Progenitor cell of endocrine pancreas (in vitro differentiated cells): ENCODE data around the gene RUVBL1. TPM values are rescaled to one million over a fixed set of nuclear protein-coding genes. Genes with fewer than 3 reads are reported as not detected.

Source experiments
- DNase-seq: peaks from one replicate; pipeline ENCODE4 v3.0.0; 2021; ENCODE audit warnings: low spot score; ENCODE audit not compliant: unreplicated experiment
- H3K27ac Mint-ChIP-seq: 2 replicates; pipeline ENCODE4 v1.8.0; 2021; ENCODE audit warnings: mild to moderate bottlenecking, moderate library complexity, mixed read lengths
- H3K27me3 Mint-ChIP-seq: 2 replicates; pipeline ENCODE4 v1.8.0; 2021; ENCODE audit warnings: mixed read lengths
- H3K36me3 Mint-ChIP-seq: 2 replicates; pipeline ENCODE4 v1.8.0; 2022; ENCODE audit warnings: mixed read lengths; ENCODE audit not compliant: insufficient read depth
- H3K4me1 Mint-ChIP-seq: 2 replicates; pipeline ENCODE4 v1.8.0; 2021; ENCODE audit warnings: low read depth, mixed read lengths
- H3K4me3 Mint-ChIP-seq: 2 replicates; pipeline ENCODE4 v1.8.0; 2021; ENCODE audit warnings: low read depth, mild to moderate bottlenecking, moderate library complexity, mixed read lengths
- H3K9me3 Mint-ChIP-seq: 2 replicates; pipeline ENCODE4 v1.8.0; 2021; ENCODE audit warnings: low read depth, mixed read lengths
- total RNA-seq: library from RNA; stranded (reverse); gene quantifications from 2 replicates; pipeline ENCODE4 v1.2.1, GENCODE V29; 2021
- TF ChIP-seq, protein P1 (sequence below): fragments of 200-600 bp; sonication (generic); IDR thresholded peaks from one replicate; pipeline ENCODE4 v1.5.0; 2021; ENCODE audit warnings: antibody characterized with exemption, mild to moderate bottlenecking; ENCODE audit not compliant: unreplicated experiment

The RUVBL1 gene
- total RNA-seq, 1 donor from 2014 or later, result 53.6 TPM

DNA sequence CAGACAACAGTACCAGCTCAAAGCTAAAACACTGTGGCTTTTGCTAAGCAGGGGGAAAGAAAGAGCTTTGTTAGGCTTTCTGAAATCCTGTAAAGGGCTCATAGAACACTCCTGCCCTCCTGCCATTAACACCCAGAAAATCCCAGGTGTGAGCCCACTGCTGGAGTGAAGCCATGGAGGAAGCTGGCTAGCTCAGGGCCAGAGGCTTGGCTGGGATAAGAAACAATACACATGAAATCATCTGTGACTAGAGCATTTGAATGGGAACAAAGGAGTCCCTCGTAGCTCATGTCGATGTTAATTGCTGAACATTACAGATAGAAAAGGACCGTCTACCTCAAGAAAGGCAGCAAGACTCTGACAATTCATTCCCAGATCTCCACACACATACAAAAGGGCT lies 23.5 kb downstream of the RUVBL1 start:
- TF ChIP-seq, protein P1, sequence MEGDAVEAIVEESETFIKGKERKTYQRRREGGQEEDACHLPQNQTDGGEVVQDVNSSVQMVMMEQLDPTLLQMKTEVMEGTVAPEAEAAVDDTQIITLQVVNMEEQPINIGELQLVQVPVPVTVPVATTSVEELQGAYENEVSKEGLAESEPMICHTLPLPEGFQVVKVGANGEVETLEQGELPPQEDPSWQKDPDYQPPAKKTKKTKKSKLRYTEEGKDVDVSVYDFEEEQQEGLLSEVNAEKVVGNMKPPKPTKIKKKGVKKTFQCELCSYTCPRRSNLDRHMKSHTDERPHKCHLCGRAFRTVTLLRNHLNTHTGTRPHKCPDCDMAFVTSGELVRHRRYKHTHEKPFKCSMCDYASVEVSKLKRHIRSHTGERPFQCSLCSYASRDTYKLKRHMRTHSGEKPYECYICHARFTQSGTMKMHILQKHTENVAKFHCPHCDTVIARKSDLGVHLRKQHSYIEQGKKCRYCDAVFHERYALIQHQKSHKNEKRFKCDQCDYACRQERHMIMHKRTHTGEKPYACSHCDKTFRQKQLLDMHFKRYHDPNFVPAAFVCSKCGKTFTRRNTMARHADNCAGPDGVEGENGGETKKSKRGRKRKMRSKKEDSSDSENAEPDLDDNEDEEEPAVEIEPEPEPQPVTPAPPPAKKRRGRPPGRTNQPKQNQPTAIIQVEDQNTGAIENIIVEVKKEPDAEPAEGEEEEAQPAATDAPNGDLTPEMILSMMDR, result no peak
- Mint-ChIP-seq H3K27ac (no peak overlapping the region), H3K4me1 (peaks cover 13% of the 10 kb centered on the region), H3K9me3 (no peaks in the 10 kb centered on the region), H3K4me3 (no peak overlapping the region), H3K36me3 (peaks cover 41% of the 10 kb centered on the region), H3K27me3 (no peaks in the 10 kb centered on the region)
- DNase-seq, result no peak

DNA sequence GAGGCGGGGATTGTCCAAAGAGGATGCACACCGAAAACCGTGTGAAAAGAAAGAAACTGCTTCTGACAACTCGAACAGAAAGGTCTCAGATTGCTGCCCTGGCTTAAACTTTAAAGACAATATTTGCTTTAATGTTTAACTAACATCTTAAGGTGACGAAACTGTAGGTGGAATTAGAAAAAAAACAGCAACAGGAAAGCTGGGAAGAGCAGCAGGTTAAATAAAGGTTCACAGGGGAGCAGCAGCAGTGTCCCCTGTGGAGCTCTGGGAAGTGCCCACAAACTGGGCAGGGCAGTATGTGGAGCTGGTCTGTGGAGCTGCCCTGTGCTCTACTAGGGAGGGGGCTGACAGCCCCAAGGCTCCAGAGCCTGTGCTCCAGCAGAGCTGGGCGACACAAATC lies 25.4 kb downstream of the RUVBL1 start:
- DNase-seq, result no peak
- H3K27me3 Mint-ChIP-seq, result no peaks in the 10 kb centered on the region
- H3K27ac Mint-ChIP-seq, result no peak overlapping the region
- TF ChIP-seq, protein P1, result no peak
- peaks cover 38% of the 10 kb centered on the region for H3K36me3 Mint-ChIP-seq
- no peak overlapping the region for H3K4me3 Mint-ChIP-seq
- peaks cover 13% of the 10 kb centered on the region for H3K4me1 Mint-ChIP-seq
- no peaks in the 10 kb centered on the region for H3K9me3 Mint-ChIP-seq

- peaks cover 25% of the 10 kb centered on the region for H3K36me3 Mint-ChIP-seq
- H3K9me3 Mint-ChIP-seq, result no peaks in the 10 kb centered on the region
- H3K4me3 Mint-ChIP-seq, result no peak overlapping the region
- TF ChIP-seq, protein P1, result peak; percentile 75
- peak overlapping the region; percentile 33 for H3K27ac Mint-ChIP-seq
- peak; percentile 60 for DNase-seq
- peaks cover 13% of the 10 kb centered on the region for H3K4me1 Mint-ChIP-seq
- H3K27me3 Mint-ChIP-seq, result no peaks in the 10 kb centered on the region
Measured at GRCh38 chr3:128095222-128095703, 28.3 kb downstream of the RUVBL1 start.

- H3K27ac Mint-ChIP-seq, result no peak overlapping the region
- H3K4me3 Mint-ChIP-seq, result no peak overlapping the region
Measured at GRCh38 chr3:128094295-128095151, 29.1 kb downstream of the RUVBL1 start.

DNA sequence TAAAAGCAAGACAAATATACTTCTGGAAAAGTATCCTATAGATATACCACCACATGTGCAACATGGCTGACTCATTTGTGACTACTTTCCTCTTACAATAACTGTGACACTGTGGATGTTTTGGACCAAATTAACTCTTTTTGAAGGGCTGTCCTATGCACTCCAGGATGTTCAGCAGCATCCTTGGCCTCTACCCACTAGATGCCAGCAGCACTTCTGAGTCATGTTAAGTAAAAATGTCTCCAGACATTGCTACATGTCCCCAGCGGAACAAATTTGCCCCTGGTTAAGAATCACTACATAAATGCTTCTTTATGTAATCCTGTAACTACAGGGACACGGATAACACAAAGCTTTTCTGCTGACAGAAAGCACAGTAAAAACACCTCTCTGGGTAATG lies 32.0 kb downstream of the RUVBL1 start:
- DNase-seq, result no peak
- Mint-ChIP-seq H3K4me1 (no peaks in the 10 kb centered on the region), H3K27ac (no peak overlapping the region), H3K4me3 (no peak overlapping the region), H3K27me3 (no peaks in the 10 kb centered on the region), H3K36me3 (peaks cover 11% of the 10 kb centered on the region), H3K9me3 (no peaks in the 10 kb centered on the region)
- TF ChIP-seq, protein P1, result no peak

More at GRCh38 chr3:128094295-128095151, 29.1 kb downstream of the RUVBL1 start:
- TF ChIP-seq, protein P1, result no peak
- Mint-ChIP-seq H3K4me1 (peaks cover 13% of the 10 kb centered on the region), H3K36me3 (peaks cover 21% of the 10 kb centered on the region), H3K27me3 (no peaks in the 10 kb centered on the region), H3K9me3 (no peaks in the 10 kb centered on the region)
- no peak for DNase-seq
